ENCODE results near the gene AMMECR1. TPM values are rescaled to one million over a fixed set of nuclear protein-coding genes. Genes with fewer than 3 reads are reported as not detected.
"Not testable (repeated sequence)": the region's sequence is repeated elsewhere in the genome, so short reads cannot be mapped to it uniquely, and the experiment has no call there.

Gene AMMECR1
- total RNA-seq, 1 donor from 2014 or later, result 9.2 TPM

- intact Hi-C loops (cut with micrococcal nuclease), result no loop called here
These were observed 58.8 kb downstream of the AMMECR1 start for GRCh38 chrX:110259117-110259516.

- intact Hi-C loops (cut with micrococcal nuclease), result no loop called here
These were observed 59.3 kb downstream of the AMMECR1 start for GRCh38 chrX:110258552-110258951.

GRCh38 chrX:110257889-110258288, 60.0 kb downstream of the AMMECR1 start:
- intact Hi-C loops (cut with micrococcal nuclease), result no loop called here

GRCh38 chrX:110252711-110253110, 65.2 kb downstream of the AMMECR1 start:
- intact Hi-C loops (cut with micrococcal nuclease), result no loop called here

- intact Hi-C loops (cut with micrococcal nuclease), result no loop called here
These were observed 65.9 kb downstream of the AMMECR1 start for GRCh38 chrX:110251961-110252360.

- intact Hi-C loops (cut with micrococcal nuclease), result no loop called here
These were observed 66.4 kb downstream of the AMMECR1 start for GRCh38 chrX:110251526-110251925.

- intact Hi-C loops (cut with micrococcal nuclease), result no loop called here
These were observed 67.0 kb downstream of the AMMECR1 start for GRCh38 chrX:110250847-110251246.

- intact Hi-C loops (cut with micrococcal nuclease), result no loop called here
These were observed 69.3 kb downstream of the AMMECR1 start for GRCh38 chrX:110248578-110248977.

- intact Hi-C loops (cut with micrococcal nuclease), result no loop called here
These were observed 72.9 kb downstream of the AMMECR1 start for GRCh38 chrX:110245011-110245410.

GRCh38 chrX:110242371-110242770, 75.5 kb downstream of the AMMECR1 start:
- intact Hi-C loops (cut with micrococcal nuclease), result no loop called here

GRCh38 chrX:110241816-110242215, 76.1 kb downstream of the AMMECR1 start:
- intact Hi-C loops (cut with micrococcal nuclease), result no loop called here

- intact Hi-C loops (cut with micrococcal nuclease), result not testable (repeated sequence)
These were observed 79.6 kb downstream of the AMMECR1 start for GRCh38 chrX:110238259-110238658.

GRCh38 chrX:110231485-110231884, 86.4 kb downstream of the AMMECR1 start:
- intact Hi-C loops (cut with micrococcal nuclease), result loop anchor here (2.0 to 5.0 kb wide), 2 partner anchors 36 to 87 kb away; partner anchors contain the start of gene AMMECR1

- intact Hi-C loops (cut with micrococcal nuclease), result loop anchor here (2.0 to 5.0 kb wide), 3 partner anchors 38 to 89 kb away; partner anchors contain the start of gene AMMECR1
These were observed 88.3 kb downstream of the AMMECR1 start for GRCh38 chrX:110229497-110230111.

- intact Hi-C loops (cut with micrococcal nuclease), result loop anchor here (5.0 kb wide), 1 partner anchor 41 kb away; no protein-coding TSS in a partner anchor
These were observed 89.4 kb downstream of the AMMECR1 start for GRCh38 chrX:110228453-110228852.

- intact Hi-C loops (cut with micrococcal nuclease), result loop anchor here (5.0 kb wide), 1 partner anchor 40 kb away; no protein-coding TSS in a partner anchor
These were observed 91.0 kb downstream of the AMMECR1 start for GRCh38 chrX:110226931-110227330.

GRCh38 chrX:110224926-110225617, 92.8 kb downstream of the AMMECR1 start:
- intact Hi-C loops (cut with micrococcal nuclease), result loop anchor here (5.0 kb wide), 1 partner anchor 38 kb away; no protein-coding TSS in a partner anchor

GRCh38 chrX:110222497-110223257, 95.2 kb downstream of the AMMECR1 start:
- intact Hi-C loops (cut with micrococcal nuclease), result no loop called here

GRCh38 chrX:110219920-110220319, 98.0 kb downstream of the AMMECR1 start:
- intact Hi-C loops (cut with micrococcal nuclease), result no loop called here

GRCh38 chrX:110218591-110218990, 99.3 kb downstream of the AMMECR1 start:
- intact Hi-C loops (cut with micrococcal nuclease), result no loop called here

GRCh38 chrX:110216027-110216426, 101.9 kb downstream of the AMMECR1 start:
- intact Hi-C loops (cut with micrococcal nuclease), result no loop called here

- intact Hi-C loops (cut with micrococcal nuclease), result no loop called here
These were observed 102.5 kb downstream of the AMMECR1 start for GRCh38 chrX:110215411-110215810.
